ENCODE data around the gene AFF2.
"Not testable (repeated sequence)": the region's sequence is repeated elsewhere in the genome, so short reads cannot be mapped to it uniquely, and the experiment has no call there.

AFF2 gene

DNA sequence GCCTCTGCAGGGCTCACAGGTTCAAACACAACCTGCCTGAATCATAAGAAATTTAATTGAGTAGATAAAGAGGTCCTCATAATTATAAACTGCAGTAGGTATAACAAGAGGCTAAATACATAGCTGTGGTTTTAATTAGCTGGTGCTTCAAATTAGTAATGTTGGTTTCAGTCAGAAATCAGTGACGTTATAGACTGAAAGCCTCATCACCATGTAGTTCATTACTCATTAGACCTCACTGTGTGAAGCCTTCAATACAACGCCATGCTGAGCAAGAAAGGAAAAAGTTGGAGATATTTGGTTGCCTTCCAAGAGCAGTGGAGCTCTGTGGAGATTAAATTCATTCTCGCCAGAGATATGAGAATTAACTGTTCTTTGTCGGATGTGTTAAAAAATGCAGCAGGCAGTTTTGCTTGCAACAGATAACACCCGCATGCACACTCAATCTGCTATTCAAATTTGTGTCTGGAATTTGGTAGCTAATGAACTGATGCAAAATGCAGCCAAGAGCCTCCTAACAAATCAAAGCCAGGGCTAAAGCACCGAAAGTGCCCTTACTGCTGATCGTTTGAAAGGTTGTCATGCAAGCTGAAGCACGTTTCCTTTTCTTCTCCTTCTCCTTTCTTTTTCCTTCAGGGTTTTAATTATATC is 148.9 kb downstream of the AFF2 start:
- DNase-seq: no peak

DNA sequence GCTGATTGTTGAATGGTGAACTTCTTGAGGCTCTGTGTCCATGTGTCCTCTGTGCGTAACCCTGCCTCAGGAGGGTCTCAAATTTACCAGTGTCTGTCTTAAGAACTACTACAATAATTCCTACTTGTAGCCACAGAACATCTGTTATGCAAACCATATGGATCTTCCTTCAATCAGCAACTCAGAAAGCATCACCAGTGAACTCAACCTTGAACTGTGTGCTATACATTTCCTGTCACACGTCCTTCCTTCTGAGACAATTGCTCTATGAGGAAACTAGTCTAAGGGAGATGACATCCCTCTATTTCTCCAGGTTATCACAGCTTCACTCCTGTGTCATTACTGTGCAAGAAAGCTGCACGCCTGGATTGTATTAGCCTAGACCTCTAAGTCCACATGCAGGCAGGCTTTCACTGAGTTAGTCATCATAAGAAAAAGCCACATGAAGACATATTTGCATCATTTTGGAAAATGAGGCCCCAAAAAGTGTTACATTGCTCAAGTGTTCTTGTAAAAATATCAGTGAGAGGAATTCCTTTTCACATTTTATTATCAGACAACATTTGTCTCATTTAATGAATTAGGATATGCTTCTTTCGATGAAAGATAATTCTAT is 157.8 kb downstream of the AFF2 start:
- DNase-seq: no peak

DNA sequence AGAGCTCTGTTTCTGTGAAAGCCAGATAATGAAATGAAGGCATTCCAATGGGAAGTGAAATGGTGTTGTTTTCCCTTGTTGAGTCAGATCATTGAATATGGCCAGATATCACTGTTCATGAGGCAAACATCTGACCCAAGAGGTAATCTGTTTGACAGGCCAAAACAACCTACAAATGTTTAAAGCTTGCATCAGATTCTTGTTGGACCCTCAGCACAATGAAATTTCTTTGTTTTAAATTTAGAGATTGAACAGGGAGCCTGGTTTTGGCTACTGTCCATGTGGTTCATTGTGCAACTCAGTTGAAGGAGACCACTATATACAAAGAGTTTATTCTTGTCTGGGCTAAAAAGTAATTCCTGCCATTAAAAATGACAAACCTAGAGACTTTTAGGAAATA is 159.1 kb downstream of the AFF2 start:
- DNase-seq: no peak

DNA sequence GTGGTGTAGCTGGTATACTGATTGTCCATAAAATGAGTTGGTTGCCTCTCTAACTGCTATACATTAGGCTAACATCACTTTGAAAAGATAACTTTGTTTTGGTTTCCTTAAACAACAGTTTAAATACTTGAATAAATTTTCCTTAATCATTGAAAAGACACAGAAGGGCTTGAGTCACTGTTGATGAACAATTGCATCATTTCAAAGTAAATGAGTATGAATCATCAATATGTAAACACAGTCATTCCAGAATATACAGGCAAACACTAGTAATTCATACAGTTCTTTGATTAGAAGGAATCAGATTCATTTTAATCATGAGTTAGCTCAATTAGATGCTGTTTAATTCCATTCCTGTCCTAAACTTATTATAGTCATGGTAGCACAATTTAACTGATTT is 160.6 kb downstream of the AFF2 start:
- no peak for DNase-seq

DNA sequence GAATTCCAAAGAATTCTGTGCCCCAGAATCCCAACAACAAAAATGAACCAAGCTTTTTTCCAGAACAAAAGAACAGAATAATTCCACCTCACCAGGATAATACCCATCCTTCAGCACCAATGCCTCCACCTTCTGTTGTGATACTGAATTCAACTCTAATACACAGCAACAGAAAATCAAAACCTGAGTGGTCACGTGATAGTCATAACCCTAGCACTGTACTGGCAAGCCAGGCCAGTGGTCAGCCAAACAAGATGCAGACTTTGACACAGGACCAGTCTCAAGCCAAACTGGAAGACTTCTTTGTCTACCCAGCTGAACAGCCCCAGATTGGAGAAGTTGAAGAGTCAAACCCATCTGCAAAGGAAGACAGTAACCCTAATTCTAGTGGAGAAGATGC is 161.6 kb downstream of the AFF2 start:
- no peak for DNase-seq

DNA sequence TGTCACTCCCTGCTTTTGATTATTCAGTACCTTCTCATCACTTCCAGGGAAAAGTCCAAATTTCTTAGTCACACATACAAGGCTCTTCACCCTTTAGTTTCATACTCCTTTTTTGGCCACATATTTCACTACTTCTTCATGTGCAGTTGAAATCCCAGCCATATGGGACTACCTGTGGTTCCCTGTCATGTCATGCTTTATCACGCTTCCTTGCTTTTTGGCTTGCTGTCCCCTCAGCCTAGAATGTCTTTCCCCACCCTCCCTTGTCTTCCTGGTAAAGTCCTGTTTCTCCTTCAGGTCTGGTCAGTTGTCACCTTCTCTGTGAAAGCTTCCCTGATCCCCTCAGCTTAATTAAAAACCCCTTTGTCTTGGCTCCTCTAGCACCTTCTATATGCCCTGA is 163.8 kb downstream of the AFF2 start:
- DNase-seq: no peak

DNA sequence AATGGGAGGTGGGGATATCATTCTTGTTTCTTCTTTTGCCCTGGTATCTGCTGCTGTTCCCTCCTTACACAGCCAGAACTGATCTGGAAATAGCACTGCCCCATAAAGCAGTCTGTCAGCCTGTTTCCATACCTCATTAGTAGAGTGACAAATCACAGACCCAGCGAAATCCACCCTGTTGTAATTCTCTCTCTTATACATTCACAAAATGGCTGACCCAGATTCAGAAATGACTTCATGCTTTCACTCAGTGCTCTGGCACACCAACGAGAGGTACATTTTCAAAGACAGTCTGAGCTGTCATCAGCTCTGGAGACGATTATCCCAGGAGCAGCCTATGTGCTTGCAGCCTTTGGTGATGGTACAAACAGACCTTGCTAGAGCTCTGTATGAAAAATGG is 164.6 kb downstream of the AFF2 start:
- DNase-seq: no peak

DNA sequence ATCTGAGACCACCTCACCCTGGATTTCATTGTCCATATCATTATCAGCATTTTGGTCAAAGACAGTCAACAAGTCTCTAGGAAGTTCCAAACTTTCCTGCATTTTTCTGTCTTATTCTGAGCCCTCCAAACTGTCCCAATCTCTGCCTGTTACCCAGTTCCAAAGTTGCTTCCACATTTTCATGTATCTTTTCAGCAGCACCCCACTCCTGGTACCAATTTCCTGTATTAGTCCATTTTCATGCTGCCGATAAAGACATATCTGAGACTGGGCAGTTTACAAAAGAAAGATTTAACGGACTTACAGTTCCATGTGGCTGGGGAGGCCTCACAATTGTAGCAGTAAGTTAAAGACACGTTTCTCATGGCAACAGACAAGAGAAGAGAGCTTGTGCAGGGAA is 168.8 kb downstream of the AFF2 start:
- not testable (repeated sequence) for DNase-seq

DNA sequence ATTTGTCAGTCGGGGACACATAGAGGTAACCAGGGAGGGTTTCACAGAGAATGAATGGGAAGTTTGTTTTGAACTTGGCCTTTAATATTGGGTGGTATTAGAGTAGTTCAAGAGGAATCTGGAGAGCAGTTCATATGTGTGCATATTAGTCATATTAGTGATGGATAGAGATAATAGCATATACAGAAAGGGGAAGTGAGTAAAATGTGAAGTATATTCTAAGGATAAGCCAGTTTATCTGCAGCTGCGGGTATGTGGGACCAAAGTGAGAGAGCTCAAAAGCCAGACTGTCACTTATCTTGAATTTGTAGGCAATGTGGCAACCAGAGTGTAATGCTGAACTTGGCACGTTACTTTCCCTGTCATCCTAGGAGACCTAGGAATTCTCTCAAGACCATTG is 169.9 kb downstream of the AFF2 start:
- no peak for DNase-seq

DNA sequence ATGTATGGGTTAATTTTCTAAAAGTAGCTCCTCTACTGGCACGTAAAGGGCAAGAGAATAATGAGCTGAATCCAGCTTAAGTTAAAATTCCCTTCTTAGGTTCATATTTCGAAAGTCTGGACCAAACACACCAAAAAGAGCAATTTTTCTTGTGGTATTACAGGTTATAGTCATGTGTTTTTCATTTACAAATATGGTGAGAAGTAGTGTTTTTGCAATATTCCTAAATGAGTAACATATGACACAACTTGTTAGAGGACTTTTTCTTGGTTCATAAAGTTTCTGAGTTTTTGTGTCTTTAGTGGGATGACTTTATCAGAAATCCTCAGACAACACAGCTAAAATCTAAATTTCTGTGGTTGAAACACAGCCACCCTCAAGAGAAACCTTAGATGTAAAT is 172.1 kb downstream of the AFF2 start:
- no peak for DNase-seq

DNA sequence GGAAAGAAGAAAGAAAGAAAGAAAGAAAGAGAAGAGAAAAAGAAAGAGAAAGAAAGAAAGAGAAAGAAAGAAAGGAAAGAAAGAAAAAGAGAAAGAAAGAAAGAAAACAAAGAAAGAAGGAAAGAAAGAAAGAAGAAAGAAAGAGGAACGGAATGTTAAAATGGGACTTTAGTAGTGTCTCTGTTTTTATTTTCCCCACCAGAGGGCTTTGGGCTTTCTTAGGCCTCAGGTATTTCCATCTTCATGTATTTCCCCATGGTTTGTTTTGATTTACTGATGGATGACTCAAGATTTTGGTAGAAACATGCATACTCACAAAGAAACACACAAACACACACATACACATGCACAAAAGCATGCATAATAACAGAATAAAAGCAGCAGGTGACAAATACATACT is 181.2 kb downstream of the AFF2 start:
- DNase-seq: no peak

DNA sequence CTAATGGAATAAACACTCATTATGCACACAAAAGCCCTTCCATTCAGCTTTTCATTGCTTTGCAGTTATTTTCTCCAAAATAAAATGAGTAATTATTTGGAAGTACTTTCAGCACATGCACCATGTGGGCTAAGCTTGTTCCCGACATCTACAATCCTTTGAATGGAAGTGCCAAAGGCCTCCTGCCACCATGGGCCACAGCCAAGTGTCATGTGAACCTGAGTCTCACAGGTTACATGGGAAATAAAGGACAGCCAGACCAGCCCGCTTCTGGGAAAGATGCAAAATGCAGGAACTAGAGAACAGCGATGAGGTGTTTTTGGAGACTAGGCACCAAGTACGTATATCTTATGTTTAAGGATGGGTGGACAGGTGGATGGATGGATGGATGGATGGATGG is 181.8 kb downstream of the AFF2 start:
- no peak for DNase-seq

DNA sequence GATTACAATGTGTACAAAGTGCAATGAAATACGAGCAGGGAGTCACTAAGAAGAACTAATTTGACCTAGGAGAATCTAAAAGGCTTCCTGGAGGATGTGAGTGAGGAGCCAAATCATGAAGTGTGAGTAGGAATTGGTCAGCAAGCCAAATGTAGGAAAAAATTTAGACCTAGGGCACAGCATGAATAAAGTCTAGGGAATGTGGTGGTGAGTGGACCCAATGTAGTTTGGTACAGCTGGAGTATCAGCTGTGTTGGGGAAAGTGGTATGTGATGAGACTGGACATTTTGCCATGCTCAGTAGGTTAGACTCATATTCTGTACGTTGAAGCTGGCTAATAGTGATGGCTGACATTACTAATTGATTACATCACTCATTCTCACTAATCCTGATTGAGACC is 191.0 kb downstream of the AFF2 start:
- DNase-seq: no peak

DNA sequence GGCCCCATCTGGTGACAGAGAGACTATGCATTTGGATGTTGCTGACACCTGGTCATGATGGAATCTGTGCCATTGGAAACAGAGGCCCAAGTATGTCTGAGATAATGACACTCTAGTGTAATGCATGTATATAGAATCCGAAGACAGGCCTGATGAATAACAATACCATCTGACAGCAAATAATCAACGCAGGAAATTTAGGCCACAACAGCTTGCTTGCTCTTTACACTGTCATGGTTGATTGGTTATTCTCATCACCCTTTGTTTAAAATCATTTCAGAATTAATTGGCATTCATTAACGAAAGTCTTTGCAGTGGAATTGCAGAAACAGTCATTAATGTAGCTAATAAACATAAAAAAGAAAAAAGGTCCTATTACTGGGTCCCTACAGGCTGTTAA is 194.8 kb downstream of the AFF2 start:
- no peak for DNase-seq

DNA sequence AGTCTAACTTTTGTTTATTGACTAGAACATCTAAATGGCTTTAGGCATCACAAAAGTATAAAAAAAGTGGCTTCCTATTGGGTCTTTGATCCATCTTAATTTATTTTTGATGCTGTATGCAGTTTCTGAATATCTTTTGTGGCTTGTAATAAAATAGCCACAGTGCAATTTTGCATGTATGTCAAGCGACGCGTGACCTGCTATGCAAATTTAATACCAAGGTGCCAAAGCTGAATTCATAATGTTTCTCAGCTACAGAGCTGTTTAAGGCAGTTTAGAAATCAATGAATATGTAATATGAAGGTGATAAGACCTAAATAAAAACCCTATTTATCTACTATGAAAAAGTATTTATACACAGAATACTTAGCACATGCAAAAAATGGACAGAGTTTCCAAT is 197.8 kb downstream of the AFF2 start:
- DNase-seq: no peak

DNA sequence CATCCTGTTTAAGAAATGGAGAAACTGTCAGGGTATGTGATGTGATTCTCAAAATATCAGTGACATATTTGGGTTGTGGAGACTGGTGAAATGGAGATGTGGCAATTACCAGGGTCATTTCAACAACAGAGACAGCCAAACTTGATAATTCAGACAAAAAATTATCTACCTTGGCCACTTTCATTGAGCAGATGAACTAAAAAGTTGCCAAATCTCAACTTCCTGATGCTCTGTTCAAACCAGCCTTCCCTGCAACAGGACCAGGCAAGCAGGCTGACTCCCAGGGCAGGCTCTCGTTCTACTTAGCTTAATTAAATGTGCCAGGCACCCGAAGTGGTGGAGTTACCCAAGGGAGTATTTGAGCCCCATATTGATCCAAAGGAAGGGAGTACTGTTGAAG is 199.6 kb downstream of the AFF2 start:
- DNase-seq: no peak

DNA sequence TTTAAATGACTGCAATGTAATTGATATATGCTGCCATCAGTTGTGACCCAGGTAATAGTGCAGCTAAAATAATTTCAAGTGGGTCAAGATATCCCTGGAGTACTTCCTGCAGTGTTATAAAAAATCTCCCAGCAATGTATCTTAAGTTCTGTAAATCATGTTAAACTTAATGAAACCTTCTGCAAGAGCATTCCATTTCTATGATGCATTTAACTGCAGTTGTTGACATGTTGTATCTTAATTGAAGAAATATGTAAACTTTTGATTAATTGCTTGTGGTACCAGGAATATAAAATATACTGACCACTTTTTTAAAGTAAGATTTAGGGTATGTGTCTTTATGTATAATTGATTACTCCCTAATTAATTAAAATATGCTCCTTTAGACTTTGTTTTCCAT is 213.6 kb downstream of the AFF2 start:
- DNase-seq: no peak

DNA sequence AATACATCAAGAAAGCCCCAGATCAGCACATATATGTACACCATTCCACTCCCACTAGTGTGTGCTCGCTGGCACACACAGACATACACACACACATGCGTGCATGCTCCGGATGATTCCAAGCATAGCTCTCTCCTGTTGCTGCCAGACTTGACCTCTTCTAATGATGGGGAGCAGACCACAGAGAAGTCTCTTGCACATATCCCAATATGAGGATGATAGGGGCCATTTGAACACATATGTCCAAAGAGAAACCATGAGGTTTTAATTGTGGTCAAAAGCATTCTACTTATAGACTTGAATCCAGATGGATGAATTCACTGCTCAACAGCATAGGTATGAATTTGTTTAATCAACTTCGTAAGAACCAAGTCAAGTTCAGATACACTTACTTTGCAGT is 214.9 kb downstream of the AFF2 start:
- no peak for DNase-seq

DNA sequence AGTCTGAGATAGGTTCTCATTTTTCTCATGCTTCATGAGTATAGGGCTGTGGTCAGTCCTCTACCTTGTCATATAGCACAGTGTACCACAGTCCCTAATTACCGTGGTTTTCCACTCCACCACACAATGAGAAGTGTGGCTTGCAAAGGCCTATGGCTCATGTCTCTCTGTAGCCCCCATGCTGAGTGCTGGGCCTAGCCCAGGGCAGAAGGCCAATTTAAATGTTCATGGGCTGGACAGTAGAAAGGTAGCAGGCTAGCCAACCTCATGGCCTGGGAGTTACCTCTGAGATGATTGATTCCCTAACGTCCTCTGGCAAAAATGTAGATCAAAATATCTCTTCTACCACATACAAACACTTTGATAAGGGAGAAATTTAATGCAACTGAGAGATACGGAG is 222.5 kb downstream of the AFF2 start:
- no peak for DNase-seq

DNA sequence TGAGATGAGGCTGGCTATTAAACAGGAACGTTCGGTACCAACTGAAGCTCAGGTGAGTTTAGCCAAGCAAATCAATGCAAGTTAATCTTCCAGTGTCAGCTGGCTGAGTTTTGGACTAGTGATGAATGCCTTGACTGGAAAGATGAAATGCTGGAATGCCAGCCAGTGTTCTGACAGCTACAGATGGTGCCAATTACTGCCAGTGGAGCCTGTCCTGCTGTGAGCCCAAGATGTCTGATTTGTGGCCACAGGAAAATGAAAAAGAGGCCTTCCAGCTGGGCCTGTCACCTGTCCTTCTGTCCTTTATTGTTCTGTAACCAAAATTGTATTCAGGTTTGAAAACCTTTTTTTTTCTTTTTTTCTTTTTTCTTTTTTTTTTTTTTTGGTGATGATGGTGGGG is 223.1 kb downstream of the AFF2 start:
- no peak for DNase-seq

DNA sequence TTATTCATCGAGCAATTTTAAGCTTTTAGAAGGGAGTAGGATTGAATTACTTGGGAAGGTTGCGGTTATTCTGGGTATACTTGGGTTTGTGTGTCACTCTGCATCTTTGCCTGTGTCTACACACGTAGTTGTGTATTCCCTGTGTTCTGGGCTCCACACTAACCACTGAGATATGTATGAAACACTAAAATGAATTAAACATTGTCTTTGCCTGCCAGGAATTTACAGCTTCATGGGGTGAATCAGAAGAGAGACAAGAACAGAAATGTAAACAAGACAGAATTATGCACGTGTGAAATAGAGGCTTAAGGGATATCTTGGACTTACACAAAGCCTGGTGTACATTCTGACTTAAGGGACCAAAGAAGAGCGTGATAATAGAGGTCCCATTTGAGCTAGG is 228.5 kb downstream of the AFF2 start:
- DNase-seq: no peak

DNA sequence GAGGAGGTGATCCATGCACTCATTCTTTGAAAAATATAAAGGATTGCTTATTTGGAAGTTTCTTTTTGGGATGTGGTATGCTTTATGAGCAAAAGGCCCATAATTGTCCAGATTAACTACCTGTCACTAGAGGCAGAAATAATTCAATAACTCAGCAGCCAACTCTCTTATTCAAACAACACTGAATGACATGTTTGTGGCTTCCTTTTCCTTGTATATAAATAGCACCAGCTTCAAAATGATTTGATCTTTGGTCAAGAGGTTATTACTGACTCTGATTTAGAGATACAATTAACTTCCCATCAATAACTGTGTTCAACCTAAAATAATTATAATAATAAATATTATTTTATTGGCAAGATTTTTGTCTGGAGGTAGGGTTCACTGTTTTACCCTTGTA is 232.3 kb downstream of the AFF2 start:
- DNase-seq: no peak

DNA sequence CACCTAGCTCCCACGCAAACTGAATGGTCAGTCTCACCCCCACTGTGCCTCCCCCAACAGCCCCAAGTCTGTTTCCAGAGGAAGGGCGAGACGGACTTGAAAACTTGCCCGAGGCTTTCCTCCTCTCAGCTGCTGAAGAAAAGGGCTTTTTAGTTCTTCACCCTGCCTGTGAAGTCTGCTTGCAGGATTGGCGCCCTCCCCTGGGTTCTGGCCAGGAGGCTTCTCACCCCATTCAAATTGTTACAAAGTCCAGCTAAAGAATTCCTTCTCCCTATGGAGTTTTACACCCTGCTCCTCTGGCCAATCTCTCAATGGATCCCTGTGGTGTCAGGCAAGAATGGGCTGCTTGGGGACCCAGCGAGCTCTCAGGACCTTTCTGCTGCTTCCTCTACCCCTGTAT is 241.0 kb downstream of the AFF2 start:
- DNase-seq: no peak

DNA sequence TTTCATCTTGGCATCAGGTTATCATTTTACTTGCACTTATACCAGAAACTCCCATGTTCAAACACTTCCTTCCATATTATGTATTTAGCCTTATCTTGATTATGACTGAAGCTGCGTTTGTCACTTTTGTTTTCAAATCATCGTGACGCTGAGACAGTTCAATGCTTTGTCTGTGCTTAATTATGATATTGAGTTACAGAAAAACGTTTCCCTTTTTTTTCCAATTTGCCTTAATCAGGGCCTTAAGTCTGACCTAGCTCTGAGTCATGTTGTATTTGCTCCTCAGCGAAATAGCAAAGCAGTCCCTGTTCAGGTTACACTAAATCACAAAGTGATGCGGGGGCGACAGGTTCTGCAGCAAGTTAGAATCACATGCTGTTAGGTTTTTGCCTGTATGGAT is 254.7 kb downstream of the AFF2 start:
- DNase-seq: no peak

DNA sequence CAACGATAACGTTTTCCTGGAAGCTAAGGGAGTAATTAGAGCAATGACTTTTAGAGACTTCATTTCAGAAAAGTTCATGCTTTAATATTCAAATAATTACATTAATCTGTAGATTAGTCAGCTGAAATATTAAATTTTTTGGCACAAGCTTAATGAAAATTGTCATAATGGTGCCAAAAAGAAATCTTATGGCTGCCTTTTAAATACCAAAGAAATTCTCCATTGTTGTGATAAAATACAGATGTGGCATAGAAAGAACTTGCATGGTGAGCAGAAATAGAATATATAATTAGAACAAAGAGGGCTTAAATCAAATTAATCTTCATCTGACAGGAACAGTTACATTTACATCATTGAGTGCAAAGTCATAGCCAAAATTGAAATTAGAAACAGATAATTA is 263.5 kb downstream of the AFF2 start:
- DNase-seq: no peak

DNA sequence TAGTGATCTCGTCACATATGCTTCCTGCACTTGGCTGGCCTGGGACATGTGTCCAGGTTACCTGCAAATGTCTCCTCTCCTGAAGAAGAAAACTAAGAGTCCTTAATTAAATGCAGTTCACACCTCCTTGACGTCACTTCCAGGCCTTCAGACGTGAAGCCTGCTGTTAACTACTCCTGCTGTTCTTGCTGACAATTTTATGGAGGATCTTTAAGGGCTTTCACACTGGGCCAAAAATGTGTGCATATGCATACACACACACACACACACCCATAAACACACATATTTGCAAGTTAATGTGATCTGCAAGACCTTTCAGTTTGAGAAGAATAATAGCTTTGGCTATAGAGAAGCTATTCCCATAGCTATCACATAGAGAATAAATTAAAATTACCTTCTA is 267.9 kb downstream of the AFF2 start:
- DNase-seq: no peak
